H1 (cell line): ENCODE results near the gene EMX1. TPM values are rescaled to one million over a fixed set of nuclear protein-coding genes. Genes with fewer than 3 reads are reported as not detected.

ENCODE experiments used
- CTCF ChIA-PET: fragments of 300-600 bp; sonication (Branson Sonifier 250); formaldehyde crosslinking; loops from one replicate; lab custom pipeline; 2021; ENCODE audit not compliant: partially characterized antibody; lab: Charles Lee
- POLR2A ChIA-PET: fragments of 300-600 bp; sonication (Branson Sonifier 250); formaldehyde crosslinking; loops from one replicate; lab custom pipeline; 2021; ENCODE audit warnings: inconsistent platforms; ENCODE audit not compliant: partially characterized antibody; lab: Charles Lee
- DNase-seq, 2 experiments: peaks; one replicate each; pipeline versions ENCODE4 v3.0.0 to v3.0.0-alpha.2; 2010 to 2022; ENCODE audit warnings: low spot score in 2 of 2, low read depth in 1 of 2, mixed read lengths in 1 of 2
- FAIRE-seq: peaks from 2 replicates; lab custom pipeline; 2011; peaks lifted over from hg19 to GRCh38; lab: Jason Lieb, UNC
- H2AFZ ChIP-seq: 2 replicates; pipeline ENCODE4 v1.8.1; 2012; ENCODE audit warnings: low read length, inconsistent platforms
- H2AK5ac ChIP-seq: 2 replicates; pipeline ENCODE4 v1.6.1; 2013; ENCODE audit warnings: low read depth, low read length
- H2BK120ac ChIP-seq: replicated peaks from 2 replicates; pipeline ENCODE3; 2013; ENCODE audit warnings: low read depth, low read length, inconsistent platforms
- H2BK12ac ChIP-seq: 2 replicates; pipeline ENCODE4 v1.6.1; 2013; ENCODE audit warnings: low read depth, low read length
- H2BK15ac ChIP-seq: 2 replicates; pipeline ENCODE4 v1.6.1; 2013; ENCODE audit warnings: low read length
- H2BK20ac ChIP-seq: 2 replicates; pipeline ENCODE4 v1.6.1; 2013; ENCODE audit warnings: low read length
- H2BK5ac ChIP-seq: 2 replicates; pipeline ENCODE4 v1.6.1; 2013; ENCODE audit warnings: low read depth, low read length
- H3K14ac ChIP-seq: 2 replicates; pipeline ENCODE4 v1.6.1; 2013; ENCODE audit warnings: inconsistent platforms; ENCODE audit not compliant: insufficient read length
- H3K18ac ChIP-seq: 2 replicates; pipeline ENCODE4 v1.6.1; 2013; ENCODE audit warnings: low read length; ENCODE audit errors: extremely low read depth
- H3K23ac ChIP-seq: 2 replicates; pipeline ENCODE4 v1.6.1; 2013; ENCODE audit warnings: inconsistent platforms; ENCODE audit not compliant: insufficient read length
- H3K23me2 ChIP-seq: 2 replicates; pipeline ENCODE4 v1.6.1; 2013; ENCODE audit warnings: low read depth, low read length
- H3K27ac ChIP-seq: 2 replicates; pipeline ENCODE4 v1.6.1; 2011; ENCODE audit warnings: low read depth, low read length, inconsistent platforms
- H3K27me3 ChIP-seq, 4 experiments: replicated peaks in 1 of 4; 1 replicate in 1 of 4; 2 replicates in 3 of 4; pipeline versions ENCODE4 v1.6.1 to v1.8.1; 2011 to 2013; ENCODE audit warnings: low read length in 3 of 4, mild to moderate bottlenecking in 3 of 4, inconsistent platforms in 2 of 4, mixed read lengths in 2 of 4, moderate library complexity in 1 of 4; ENCODE audit not compliant: control insufficient read depth in 3 of 4, insufficient read depth in 3 of 4; ENCODE audit errors: extremely low read depth in 1 of 4
- H3K36me3 ChIP-seq, 4 experiments: 2 replicates each; pipeline versions ENCODE4 v1.6.1 to v1.8.1; 2011 to 2013; ENCODE audit warnings: mild to moderate bottlenecking in 4 of 4, low read length in 3 of 4, moderate library complexity in 2 of 4, control low read depth in 1 of 4, inconsistent platforms in 1 of 4; ENCODE audit not compliant: insufficient read depth in 4 of 4, control insufficient read depth in 2 of 4
- H3K4ac ChIP-seq: replicated peaks from 2 replicates; pipeline ENCODE3; 2013; ENCODE audit warnings: low read length, low read depth, mixed read lengths, inconsistent platforms; ENCODE audit not compliant: insufficient read length
- H3K4me1 ChIP-seq, 4 experiments: replicated peaks in 1 of 4; 1 replicate in 1 of 4; 2 replicates in 3 of 4; pipeline versions ENCODE4 v1.6.1 to v1.8.1; 2011 to 2013; ENCODE audit warnings: low read length in 3 of 4, inconsistent platforms in 2 of 4, mixed read lengths in 1 of 4; ENCODE audit not compliant: insufficient read depth in 4 of 4, control insufficient read depth in 3 of 4
- H3K4me2 ChIP-seq, 2 experiments: 2 replicates each; pipeline versions ENCODE4 v1.6.1 to v1.8.1; 2011 to 2013; ENCODE audit warnings: low read depth in 2 of 2, low read length in 2 of 2, control low read depth in 1 of 2, inconsistent platforms in 1 of 2, mild to moderate bottlenecking in 1 of 2; ENCODE audit not compliant: insufficient read depth in 1 of 2
- H3K4me3 ChIP-seq, 4 experiments: fragments of 200-600, 300-600 bp in 1 of 4; sonication (generic), shearing (Covaris generic), sonication (Bioruptor Twin) in 1 of 4; 2 replicates each; pipeline versions ENCODE4 v1.5.1 to v1.8.1; 2011 to 2016; ENCODE audit warnings: low read length in 4 of 4, low read depth in 3 of 4, control low read depth in 2 of 4, inconsistent platforms in 2 of 4, mild to moderate bottlenecking in 2 of 4, mixed read lengths in 1 of 4, moderate library complexity in 1 of 4; ENCODE audit not compliant: insufficient read depth in 2 of 4; ENCODE audit errors: extremely low read depth in 1 of 4
- H3K56ac ChIP-seq: replicated peaks from 2 replicates; pipeline ENCODE3; 2013; ENCODE audit warnings: low read depth, mild to moderate bottlenecking, mixed read lengths, low read length, inconsistent platforms; ENCODE audit not compliant: insufficient read length
- H3K79me1 ChIP-seq: 2 replicates; pipeline ENCODE4 v1.6.1; 2013; ENCODE audit warnings: low read depth, low read length, control low read depth
- H3K79me2 ChIP-seq, 2 experiments: 2 replicates each; pipeline versions ENCODE4 v1.6.1 to v1.8.1; 2012 to 2013; ENCODE audit warnings: low read length in 2 of 2, mild to moderate bottlenecking in 2 of 2, inconsistent platforms in 1 of 2; ENCODE audit not compliant: insufficient read depth in 2 of 2, control insufficient read depth in 1 of 2
- H3K9ac ChIP-seq, 4 experiments: replicated peaks in 1 of 4; 1 replicate in 1 of 4; 2 replicates in 3 of 4; pipeline versions ENCODE4 v1.6.1 to v1.8.1; 2011 to 2013; ENCODE audit warnings: low read depth in 3 of 4, low read length in 3 of 4, control low read depth in 2 of 4, mild to moderate bottlenecking in 2 of 4, moderate library complexity in 2 of 4, inconsistent platforms in 1 of 4; ENCODE audit errors: extremely low read depth in 1 of 4
- H3K9me3 ChIP-seq, 2 experiments: 2 replicates each; pipeline versions ENCODE4 v1.6.1 to v1.8.1; 2012 to 2013; ENCODE audit warnings: mild to moderate bottlenecking in 2 of 2, moderate library complexity in 2 of 2, control low read depth in 1 of 2, inconsistent platforms in 1 of 2, low read depth in 1 of 2, low read length in 1 of 2, mixed read lengths in 1 of 2; ENCODE audit not compliant: insufficient read depth in 2 of 2
- H4K20me1 ChIP-seq, 2 experiments: replicated peaks in 1 of 2; 2 replicates each; pipeline versions ENCODE3 to v1.8.1; 2011 to 2013; ENCODE audit warnings: inconsistent platforms in 2 of 2, low read length in 2 of 2, mild to moderate bottlenecking in 1 of 2; ENCODE audit not compliant: insufficient read depth in 2 of 2, control insufficient read depth in 1 of 2
- H4K5ac ChIP-seq: 2 replicates; pipeline ENCODE4 v1.6.1; 2013; ENCODE audit warnings: low read length, low read depth, mixed read lengths, inconsistent platforms; ENCODE audit not compliant: insufficient read length
- H4K8ac ChIP-seq: 2 replicates; pipeline ENCODE4 v1.8.0; 2013; ENCODE audit warnings: mild to moderate bottlenecking, moderate library complexity, low read length, inconsistent platforms; ENCODE audit not compliant: insufficient read depth; ENCODE audit errors: extremely low read depth
- H4K91ac ChIP-seq: replicated peaks from 2 replicates; pipeline ENCODE3; 2013; ENCODE audit warnings: low read length, mixed read lengths, inconsistent platforms; ENCODE audit not compliant: insufficient read length
- POU5F1 ChIP-seq: IDR thresholded peaks from 2 replicates; pipeline ENCODE4 v1.6.1; 2011; ENCODE audit warnings: low read depth, mild to moderate bottlenecking, low read length, moderate library complexity
- RAD21 ChIP-seq, 2 experiments: IDR thresholded peaks in 1 of 2; conservative IDR thresholded peaks in 1 of 2; 2 replicates each; pipeline ENCODE4 v1.6.1; 2011; ENCODE audit warnings: low read depth in 2 of 2, low read length in 2 of 2, improper control_type of control experiment in 1 of 2, inconsistent platforms in 1 of 2, mild to moderate bottlenecking in 1 of 2, moderate library complexity in 1 of 2
- RFX5 ChIP-seq: IDR thresholded peaks from 2 replicates; pipeline ENCODE4 v1.6.1; 2011; ENCODE audit warnings: low read depth, low read length, improper control_type of control experiment, borderline replicate concordance
- RNF2 ChIP-seq: fragments of 200-900, 300-1000 bp; sonication (generic); IDR thresholded peaks from 2 replicates; pipeline ENCODE4 v1.7.1; 2016; ENCODE audit warnings: borderline replicate concordance, low read depth, mild to moderate bottlenecking, antibody characterized with exemption, low read length; ENCODE audit not compliant: poor library complexity, severe bottlenecking; ENCODE audit errors: missing control alignments
- WGBS, 2 experiments: shearing (Covaris generic) in 1 of 2; methylation state at CpG; one replicate each; pipeline versions ENCODE4 v1.1.6 to v1.1.7; 2013 to 2015; ENCODE audit warnings: low lambda C conversion rate in 2 of 2, mixed read lengths in 2 of 2, inconsistent platforms in 1 of 2, low coverage in 1 of 2, missing lambda C conversion rate in 1 of 2; ENCODE audit not compliant: insufficient replicate concordance in 2 of 2, insufficient coverage in 1 of 2, insufficient read length in 1 of 2; ENCODE audit errors: extremely low coverage in 1 of 2, missing lambda C conversion rate in 1 of 2; 5-methylcytosine and 5-hydroxymethylcytosine counted together
- polyA plus RNA-seq, 7 experiments: library from polyadenylated mRNA; depleted of rRNA in 3 of 7; stranded (reverse) in 5 of 7; unstranded in 2 of 7; fragments of >200 nt in 5 of 7; fragments of 200-250 nt in 2 of 7; gene quantifications; 1 replicate in 5 of 7; 2 replicates in 1 of 7; 4 replicates in 1 of 7; pipeline versions ENCODE4 v1.2.1 to v1.2.3, GENCODE V29; 2011 to 2013; ENCODE audit warnings: missing spikeins in 2 of 7, mixed read lengths in 2 of 7
- total RNA-seq: library from RNA; stranded (reverse); fragmentation: NEBNext Ultra II Directional; extraction: Animal tissue kit (Norgen Biotek cat#: 25700); gene quantifications from 2 replicates; pipeline ENCODE4 v1.2.1, GENCODE V29; 2021
- TF ChIP-seq, protein P1 (sequence below): IDR thresholded peaks from 2 replicates; pipeline ENCODE4 v1.6.1; 2012; ENCODE audit warnings: inconsistent platforms

The EMX1 gene
- total and polyA plus RNA-seq, 2 of the 8 experiments (the other 6 are each of a cell fraction or from before 2014, with no cell fraction given): 2.4 to 4.9 TPM

DNA sequence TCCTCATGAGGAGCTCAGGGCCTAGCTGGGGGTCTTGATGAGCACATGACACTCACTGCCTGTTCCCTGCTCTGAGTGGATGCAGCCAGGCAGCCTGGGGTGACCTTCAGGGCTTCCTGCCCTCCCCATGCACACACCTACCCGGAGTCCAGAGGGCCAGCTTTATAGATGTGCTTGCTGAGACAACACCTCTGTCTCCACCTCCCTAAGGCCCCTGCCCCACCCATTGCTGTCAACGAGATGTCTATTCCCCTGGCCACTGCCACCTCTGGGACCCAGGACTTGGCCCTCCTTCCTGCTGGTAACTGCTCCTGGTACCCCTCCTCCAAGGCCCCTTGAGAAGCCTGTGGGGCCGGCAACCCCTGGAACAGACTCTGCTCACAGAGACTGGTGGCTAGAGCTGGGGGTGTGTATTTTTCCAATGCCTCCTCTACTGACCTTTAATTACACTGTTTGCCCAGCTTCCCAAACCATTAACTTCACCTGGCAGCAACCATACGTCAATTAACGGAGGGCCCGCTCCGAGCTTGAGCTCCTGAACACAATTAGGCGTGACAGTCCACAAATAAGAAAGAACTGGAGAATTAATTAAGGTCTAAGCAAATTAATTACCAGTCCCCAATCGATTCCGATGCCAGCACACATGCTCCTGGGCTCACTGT lies 66.3 kb downstream of the EMX1 start:
- Histone ChIP-seq H3K4me1 (peaks cover 0 to 4% (median 0%) of the 10 kb centered on the region in 4 experiments; a peak in 3 of 7 replicates), H3K18ac (no peak overlapping the region), H3K9ac (no peak overlapping the region), H3K27me3 (0 out of 7 replicates have a peak, but pooled peaks cover 0 to 2% (median 0%) of the 10 kb centered on the region in 4 experiments), H2BK20ac (no peak overlapping the region), H2BK15ac (no peak overlapping the region), H3K27ac (no peak overlapping the region), H2AFZ (no peak overlapping the region), H3K9me3 (no peaks in the 10 kb centered on the region), H3K4me3 (no peak overlapping the region), H4K5ac (no peak overlapping the region), H2BK12ac (no peak overlapping the region), H4K8ac (peak overlapping the region; percentile 20; the same call in 1 of the 2 replicates), H4K91ac (no peak overlapping the region), H3K56ac (no peak overlapping the region), H3K79me2 (no peaks in the 10 kb centered on the region), H3K79me1 (no peaks in the 10 kb centered on the region), H3K23me2 (no peaks in the 10 kb centered on the region), H3K4ac (no peak overlapping the region), H3K23ac (no peak overlapping the region), H3K14ac (no peak overlapping the region), H4K20me1 (peaks cover 0 to 6% of the 10 kb centered on the region in 2 experiments), H3K4me2 (no peak overlapping the region), H2BK120ac (no peak overlapping the region), H2BK5ac (no peak overlapping the region), H2AK5ac (no peak overlapping the region), H3K36me3 (0 out of 8 replicates have a peak, but pooled peaks cover 0 to 2% (median 0%) of the 10 kb centered on the region in 4 experiments)
- TF ChIP-seq RFX5 (no peak), RAD21 (IDR thresholded peaks at IDR 0.05 in 1 of 2, conservative IDR thresholded peaks at IDR 0.05 in 1 of 2; ENCODE audit: low read depth in 2 of 2, low read length in 2 of 2) (no peak), RNF2 (no peak), POU5F1 (no peak)
- TF ChIP-seq, protein P1, sequence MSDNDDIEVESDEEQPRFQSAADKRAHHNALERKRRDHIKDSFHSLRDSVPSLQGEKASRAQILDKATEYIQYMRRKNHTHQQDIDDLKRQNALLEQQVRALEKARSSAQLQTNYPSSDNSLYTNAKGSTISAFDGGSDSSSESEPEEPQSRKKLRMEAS: no peak
- POLR2A ChIA-PET: no interaction called here
- CTCF ChIA-PET: interaction anchor here (0.6 to 7.4 kb wide), 14 partner anchors 9 to 441 kb away, joined by 3 to 60 read pairs (median 4); no protein-coding TSS in a partner anchor
- FAIRE-seq (no peak), DNase-seq (no peak)
- WGBS, 2 experiments: 89% methylated on average over 10 of the region's 10 CpGs; no CpG with 5 or more reads in 1 of the 2 experiments
